ENCODE results near the gene HSD17B1. TPM values are rescaled to one million over a fixed set of nuclear protein-coding genes. Genes with fewer than 3 reads are reported as not detected.

The HSD17B1 gene
- total and polyA plus RNA-seq, 2 of the 4 experiments (the other 2 are of a cell fraction), result 0.72 to 1.4 TPM

GRCh38 chr17:42559075-42559474 is 6.4 kb downstream of the HSD17B1 start:
- TF ChIP-seq RFX5 (IDR thresholded peaks at IDR 0.05; ENCODE audit: low read depth, low read length) (no peak), CHD1 (IDR thresholded peaks at IDR 0.05; ENCODE audit: low read depth, low read length) (no peak), RCOR1 (IDR thresholded peaks at IDR 0.05; ENCODE audit: insufficient replicate concordance, low read length) (no peak), RAD21 (IDR thresholded peaks at IDR 0.05; ENCODE audit: low read length) (no peak), POLR2A (IDR thresholded peaks at IDR 0.05; ENCODE audit: low read depth, low read length) (no peak), MAFK (IDR thresholded peaks at IDR 0.05; ENCODE audit: low read depth, low read length) (no peak), NFE2L2 (IDR thresholded peaks at IDR 0.05; ENCODE audit: low read depth, low read length) (no peak), MXI1 (IDR thresholded peaks at IDR 0.05; ENCODE audit: borderline replicate concordance, low read depth, low read length) (no peak), USF2 (IDR thresholded peaks at IDR 0.05; ENCODE audit: low read depth, low read length) (no peak), CEBPB (IDR thresholded peaks at IDR 0.05; ENCODE audit: low read depth, low read length) (no peak), MAZ (IDR thresholded peaks at IDR 0.05; ENCODE audit: borderline replicate concordance, low read depth, low read length) (no peak), FOS (IDR thresholded peaks at IDR 0.05; ENCODE audit: low read depth, low read length) (no peak)
- TF ChIP-seq, protein P1, sequence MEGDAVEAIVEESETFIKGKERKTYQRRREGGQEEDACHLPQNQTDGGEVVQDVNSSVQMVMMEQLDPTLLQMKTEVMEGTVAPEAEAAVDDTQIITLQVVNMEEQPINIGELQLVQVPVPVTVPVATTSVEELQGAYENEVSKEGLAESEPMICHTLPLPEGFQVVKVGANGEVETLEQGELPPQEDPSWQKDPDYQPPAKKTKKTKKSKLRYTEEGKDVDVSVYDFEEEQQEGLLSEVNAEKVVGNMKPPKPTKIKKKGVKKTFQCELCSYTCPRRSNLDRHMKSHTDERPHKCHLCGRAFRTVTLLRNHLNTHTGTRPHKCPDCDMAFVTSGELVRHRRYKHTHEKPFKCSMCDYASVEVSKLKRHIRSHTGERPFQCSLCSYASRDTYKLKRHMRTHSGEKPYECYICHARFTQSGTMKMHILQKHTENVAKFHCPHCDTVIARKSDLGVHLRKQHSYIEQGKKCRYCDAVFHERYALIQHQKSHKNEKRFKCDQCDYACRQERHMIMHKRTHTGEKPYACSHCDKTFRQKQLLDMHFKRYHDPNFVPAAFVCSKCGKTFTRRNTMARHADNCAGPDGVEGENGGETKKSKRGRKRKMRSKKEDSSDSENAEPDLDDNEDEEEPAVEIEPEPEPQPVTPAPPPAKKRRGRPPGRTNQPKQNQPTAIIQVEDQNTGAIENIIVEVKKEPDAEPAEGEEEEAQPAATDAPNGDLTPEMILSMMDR (conservative IDR thresholded peaks at IDR 0.05; ENCODE audit: low read depth, low read length), result no peak
- TF ChIP-seq, protein P2, sequence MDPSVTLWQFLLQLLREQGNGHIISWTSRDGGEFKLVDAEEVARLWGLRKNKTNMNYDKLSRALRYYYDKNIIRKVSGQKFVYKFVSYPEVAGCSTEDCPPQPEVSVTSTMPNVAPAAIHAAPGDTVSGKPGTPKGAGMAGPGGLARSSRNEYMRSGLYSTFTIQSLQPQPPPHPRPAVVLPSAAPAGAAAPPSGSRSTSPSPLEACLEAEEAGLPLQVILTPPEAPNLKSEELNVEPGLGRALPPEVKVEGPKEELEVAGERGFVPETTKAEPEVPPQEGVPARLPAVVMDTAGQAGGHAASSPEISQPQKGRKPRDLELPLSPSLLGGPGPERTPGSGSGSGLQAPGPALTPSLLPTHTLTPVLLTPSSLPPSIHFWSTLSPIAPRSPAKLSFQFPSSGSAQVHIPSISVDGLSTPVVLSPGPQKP (IDR thresholded peaks at IDR 0.05; ENCODE audit: borderline replicate concordance, low read depth, low read length), result no peak
- no peak overlapping the region for H4K8ac ChIP-seq (ENCODE audit: low read depth in 2 of 2, low read length in 2 of 2)
- ATAC-seq (ENCODE audit: low read depth) (no peak), DNase-seq (no peak)
- dilution Hi-C loops (cut with HindIII; ENCODE audit: low sequenced_read_pairs, unreplicated experiment), result no loop called here
- no peak overlapping the region for H2BK15ac ChIP-seq (ENCODE audit: low read depth, low read length)
- no peak overlapping the region for H2BK20ac ChIP-seq (ENCODE audit: low read depth, low read length)
- H3K4me3 ChIP-seq (ENCODE audit: insufficient read depth, low read depth, low read length), result no peak overlapping the region
- no peak overlapping the region for H3K18ac ChIP-seq (ENCODE audit: low read depth, low read length)
- H4K20me1 ChIP-seq (ENCODE audit: insufficient read depth, low read length), result no peaks in the 10 kb centered on the region
- no peak overlapping the region for H2BK5ac ChIP-seq (ENCODE audit: low read depth, low read length, poor library complexity, severe bottlenecking)
- no peak overlapping the region for H2AK9ac ChIP-seq (replicated peaks; ENCODE audit: low read depth, low read length, poor library complexity)
- no peak overlapping the region for H2BK120ac ChIP-seq (ENCODE audit: low read depth, low read length)
- CTCF ChIA-PET, result no interaction called here
- no peak overlapping the region for H3K4ac ChIP-seq (ENCODE audit: low read depth, low read length)
- H3K36me3 ChIP-seq (ENCODE audit: control insufficient read depth, insufficient read depth, low read length), result peaks cover 3% of the 10 kb centered on the region; the same call in 1 of the 2 replicates
- H3K23ac ChIP-seq (ENCODE audit: low read depth, low read length), result no peak overlapping the region
- H2AK5ac ChIP-seq (ENCODE audit: low read depth, low read length), result no peak overlapping the region
- no peak overlapping the region for H2AFZ ChIP-seq (replicated peaks; ENCODE audit: low read length, poor library complexity)
- intact Hi-C loops (cut with micrococcal nuclease), result no loop called here
- no peak overlapping the region for H3K56ac ChIP-seq (ENCODE audit: extremely low read depth, insufficient read depth, low read length)
- H3K9me1 ChIP-seq (ENCODE audit: insufficient read depth, low read length), result peaks cover 10% of the 10 kb centered on the region
- POLR2A ChIA-PET (ENCODE audit: unreplicated experiment), result no interaction called here
- H3K9me3 ChIP-seq (ENCODE audit: control insufficient read depth, insufficient read depth, low read length), result no peaks in the 10 kb centered on the region
- no peak overlapping the region for H3K9ac ChIP-seq (ENCODE audit: low read depth, low read length)
- peaks cover 15% of the 10 kb centered on the region for H3K4me1 ChIP-seq (ENCODE audit: control insufficient read depth, insufficient read depth, low read length)
- in situ Hi-C loops (cut with MboI; ENCODE audit: low sequenced_read_pairs), result no loop called here
- H3K14ac ChIP-seq (replicated peaks; ENCODE audit: low read depth, low read length), result no peak overlapping the region
- H3K79me1 ChIP-seq (ENCODE audit: low read depth in 1 of 2, low read length in 2 of 2), result peaks cover 28 to 42% of the 10 kb centered on the region in 2 experiments
- no TSS peak for BruUV-seq (replicated peaks)
- no CpG with 5 or more reads among the region's 6 CpGs for WGBS, 2 experiments (ENCODE audit: extremely low coverage in 2 of 2, insufficient read length in 1 of 2)
- no peak overlapping the region for H4K5ac ChIP-seq (ENCODE audit: low read depth, low read length)
- no peak overlapping the region for H3K4me2 ChIP-seq (ENCODE audit: low read depth, low read length)
- no peak overlapping the region for H3K27ac ChIP-seq (ENCODE audit: insufficient read depth, low read length)
- H3K27me3 ChIP-seq (ENCODE audit: control insufficient read depth, insufficient read depth, low read length), result no peaks in the 10 kb centered on the region
- no peak overlapping the region for H4K91ac ChIP-seq (ENCODE audit: insufficient read depth, low read depth, low read length)

Data from IMR-90 (cell line).